HG02759 (cell line): Measurements from ENCODE around the gene SLC35F3.

Experiments
- ATAC-seq: cut with Tn5 transposase; IDR thresholded peaks from one replicate; pipeline ENCODE4 v1.9.1; 2021; ENCODE audit warnings: mild to moderate bottlenecking, moderate library complexity; ENCODE audit not compliant: unreplicated experiment

SLC35F3 gene

GRCh38 chr1:234019387-234019786 lies 114.9 kb downstream of the SLC35F3 start:
- no peak for ATAC-seq

DNA sequence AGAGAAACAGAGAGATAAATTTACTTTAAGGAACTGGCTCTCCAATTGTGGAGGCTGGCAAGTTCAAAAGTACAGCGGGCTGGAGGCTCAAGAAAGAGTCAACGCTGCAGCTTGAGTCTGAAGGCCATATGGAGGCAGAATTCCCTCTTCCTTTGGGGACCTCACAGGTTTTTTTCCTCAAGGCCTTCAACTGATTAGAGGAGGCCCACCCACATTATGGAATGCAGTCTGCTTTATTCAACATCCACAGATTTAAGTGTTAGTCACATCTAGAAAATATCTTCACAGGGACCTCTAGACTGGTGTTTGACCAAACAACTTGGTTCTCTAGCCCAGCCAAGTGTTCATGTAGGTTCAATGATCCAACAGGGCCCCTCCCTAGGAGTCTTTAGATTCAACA lies 117.8 kb downstream of the SLC35F3 start:
- no peak for ATAC-seq

- no peak for ATAC-seq
Measured at GRCh38 chr1:234039603-234040002, 135.1 kb downstream of the SLC35F3 start.

DNA sequence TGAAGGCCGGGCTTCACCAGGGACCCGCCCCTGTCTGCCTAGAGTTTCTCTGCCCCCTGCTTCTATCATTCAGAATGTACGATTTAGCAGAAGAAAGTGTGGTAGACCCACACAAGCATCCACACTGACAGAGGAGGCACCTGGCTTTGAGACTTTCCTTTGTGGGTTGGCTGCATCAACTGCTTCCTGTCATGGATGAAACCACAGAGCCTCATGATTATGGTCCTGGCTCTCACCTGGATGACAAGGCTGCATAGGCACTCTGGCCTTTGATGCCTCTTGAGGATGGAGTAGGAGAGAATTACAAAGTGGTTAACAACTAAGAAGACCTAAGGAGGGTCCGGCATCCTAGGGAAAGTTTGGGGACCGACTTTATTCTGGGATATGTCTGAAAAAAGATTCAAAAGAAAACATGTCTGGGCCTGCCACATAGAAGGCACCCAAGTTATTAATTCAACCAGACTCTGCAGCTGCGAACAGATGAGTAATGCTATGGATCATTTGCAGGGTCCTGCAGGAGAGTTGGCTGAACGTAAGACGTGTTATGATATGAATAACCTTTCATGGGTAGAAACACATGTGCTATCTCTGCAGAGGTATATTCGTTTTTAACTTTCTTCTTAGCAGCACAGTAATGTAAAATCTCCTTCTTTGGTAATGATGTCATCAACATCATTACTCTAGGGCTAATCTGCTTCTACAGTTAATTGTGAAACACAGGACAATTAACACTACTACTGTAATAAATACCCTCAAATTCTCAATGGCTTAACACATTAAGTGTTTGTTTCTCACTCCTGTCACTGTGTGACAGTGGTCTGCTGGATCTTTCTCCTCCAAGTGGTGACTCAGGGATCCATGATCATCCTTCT lies 136.2 kb downstream of the SLC35F3 start:
- no peak for ATAC-seq

DNA sequence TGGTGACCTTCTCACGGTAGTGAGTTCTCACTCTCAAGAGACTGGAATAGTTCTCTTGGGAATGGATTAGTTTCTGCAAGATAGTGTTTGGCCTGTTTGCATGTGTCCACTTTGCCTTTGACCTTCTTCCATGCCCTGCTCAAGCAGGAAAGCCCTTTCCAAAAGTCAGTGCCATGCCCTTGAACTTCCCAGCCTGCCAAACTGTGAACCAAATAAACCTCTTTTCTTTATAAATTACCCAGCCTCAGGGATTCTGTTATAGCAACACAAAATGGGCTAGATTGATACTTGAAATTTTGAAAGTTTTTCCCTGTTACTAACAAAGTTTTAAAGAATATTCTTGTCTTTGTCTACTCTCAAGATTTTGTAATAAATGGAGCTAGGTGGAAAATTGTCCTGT lies 139.6 kb downstream of the SLC35F3 start:
- no peak for ATAC-seq

DNA sequence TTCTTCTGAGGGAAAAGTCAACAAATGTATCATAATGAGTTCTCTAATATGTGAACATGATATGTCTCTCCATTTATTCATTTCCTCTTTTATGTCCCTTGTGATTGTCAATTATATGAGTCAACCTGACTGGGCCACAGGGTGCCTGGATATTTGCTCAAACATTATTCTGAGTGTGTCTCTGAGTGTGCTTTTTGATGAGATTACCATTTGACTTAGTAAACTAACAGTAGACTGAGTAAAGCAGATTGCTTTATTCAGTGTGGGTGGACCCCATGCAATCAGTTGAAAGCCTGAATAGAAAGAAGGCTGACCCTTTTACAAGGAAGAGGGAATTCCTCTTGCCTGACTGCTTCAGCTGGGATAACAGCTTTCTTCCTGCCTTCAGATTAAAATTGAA lies 142.6 kb downstream of the SLC35F3 start:
- ATAC-seq = no peak

- ATAC-seq = no peak
Measured at GRCh38 chr1:234062166-234062565, 157.7 kb downstream of the SLC35F3 start.

- ATAC-seq = no peak
Measured at GRCh38 chr1:234065794-234066447, 161.4 kb downstream of the SLC35F3 start.

DNA sequence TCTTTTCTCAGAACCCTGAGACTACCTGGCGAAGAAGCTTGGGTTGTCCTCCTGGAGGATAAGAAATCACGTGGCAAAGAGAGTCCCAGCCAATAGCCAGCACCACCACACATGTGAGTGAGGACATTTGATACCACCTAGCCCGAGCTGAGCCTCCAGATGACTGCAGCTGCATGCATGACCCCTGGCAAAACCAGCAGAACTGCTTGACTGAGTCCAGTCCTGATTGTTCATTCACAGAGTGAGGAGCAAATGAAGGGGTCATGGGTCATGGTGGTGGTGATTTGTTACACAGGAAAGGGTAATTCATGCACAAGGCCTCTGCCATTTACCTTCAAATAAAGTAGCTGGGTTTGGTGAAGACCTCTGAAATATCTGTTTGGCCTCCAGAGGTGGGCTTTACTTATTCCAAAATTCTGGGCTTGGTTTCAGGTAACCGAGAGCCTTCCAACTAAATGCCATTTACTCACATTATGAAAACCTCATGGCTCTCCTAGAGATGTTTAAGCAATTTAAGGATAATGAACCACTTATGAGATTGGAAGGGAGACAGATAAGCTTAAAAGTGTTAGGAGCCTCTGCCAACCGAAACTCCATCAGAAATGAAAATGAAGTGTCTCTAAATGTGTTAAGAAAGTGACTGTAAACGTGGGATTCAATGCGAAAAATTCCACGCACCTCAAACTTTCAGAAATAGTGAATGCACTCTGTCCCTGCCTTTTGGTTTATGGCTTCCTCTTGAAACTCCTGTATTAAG lies 163.3 kb downstream of the SLC35F3 start:
- no peak for ATAC-seq

DNA sequence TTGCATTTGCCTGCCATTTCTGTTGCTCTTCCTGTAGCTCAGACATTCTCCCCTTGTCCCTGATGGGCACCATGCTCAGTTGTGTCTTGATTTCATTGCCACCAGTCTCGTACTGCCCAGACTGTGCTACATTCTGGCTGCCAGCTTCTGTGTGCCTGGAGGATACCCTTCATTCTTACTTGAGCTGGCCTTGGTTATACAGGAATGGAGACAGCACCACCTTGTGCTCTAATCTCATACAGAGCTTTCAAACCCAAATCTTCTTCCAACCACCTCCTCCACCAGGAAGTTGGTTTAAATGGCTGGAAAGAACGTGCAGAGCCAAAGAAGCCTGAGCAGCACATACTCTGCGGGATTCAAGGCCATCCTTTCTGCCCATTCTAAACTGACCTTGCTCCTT lies 165.3 kb downstream of the SLC35F3 start:
- no peak for ATAC-seq

DNA sequence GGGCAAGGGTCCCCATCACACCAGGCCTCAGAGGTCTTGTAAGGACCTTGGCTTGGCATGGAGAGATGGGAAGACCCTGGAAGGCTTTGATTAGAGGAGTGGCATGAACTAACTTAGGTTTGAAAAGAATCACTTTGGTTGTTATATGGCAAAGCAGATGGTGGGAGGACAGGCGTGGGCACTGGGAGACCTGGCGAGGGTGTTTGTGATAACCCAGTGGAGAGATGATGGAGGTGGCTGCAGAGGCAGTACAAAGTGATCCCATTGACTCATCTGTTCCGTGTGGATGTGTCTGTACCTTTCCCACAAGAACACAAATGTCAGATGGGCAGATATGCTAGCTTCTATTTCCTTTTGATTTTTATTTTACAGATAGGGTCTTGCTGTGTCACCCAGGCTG lies 168.3 kb downstream of the SLC35F3 start:
- no peak for ATAC-seq

DNA sequence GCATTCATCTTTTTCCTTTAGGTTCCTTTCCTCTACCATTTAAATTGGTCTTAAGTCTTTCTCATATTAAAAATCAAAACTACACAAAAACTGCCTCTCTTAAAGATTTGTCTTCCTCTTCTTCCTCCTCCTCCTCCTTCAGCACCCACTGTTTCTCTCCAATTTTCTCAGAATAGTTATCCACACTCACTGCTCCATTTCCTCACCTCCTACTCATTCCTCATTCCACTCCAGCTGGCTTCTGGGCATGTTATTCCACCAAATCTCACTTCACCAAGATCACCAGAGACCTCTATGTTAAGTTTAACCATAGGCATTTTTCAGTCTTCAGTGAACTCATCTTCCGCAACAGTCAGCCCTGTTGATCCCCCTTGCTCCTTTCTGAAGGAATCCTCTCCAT lies 173.7 kb downstream of the SLC35F3 start:
- no peak for ATAC-seq

DNA sequence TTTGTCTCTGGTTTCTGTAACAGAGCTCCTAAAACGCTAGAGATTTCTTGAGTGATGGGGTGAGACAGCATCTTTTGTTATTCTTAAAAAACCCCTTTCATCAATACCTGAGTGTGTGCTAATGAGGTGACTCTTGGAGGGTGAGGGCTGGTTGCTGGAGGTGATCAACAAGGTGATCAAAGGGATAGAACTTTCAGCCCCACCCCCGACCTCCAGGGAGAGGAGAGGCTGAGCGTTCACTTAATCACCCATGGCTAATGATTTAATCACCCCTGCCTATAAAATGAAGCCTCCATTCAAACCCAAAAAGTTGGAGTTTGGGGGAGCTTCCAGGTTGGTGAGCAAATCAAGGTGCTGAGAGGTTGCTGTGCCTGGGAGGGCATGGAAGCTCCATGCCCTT lies 175.4 kb downstream of the SLC35F3 start:
- no peak for ATAC-seq

- no peak for ATAC-seq
Measured at GRCh38 chr1:234083460-234083859, 179.0 kb downstream of the SLC35F3 start.

DNA sequence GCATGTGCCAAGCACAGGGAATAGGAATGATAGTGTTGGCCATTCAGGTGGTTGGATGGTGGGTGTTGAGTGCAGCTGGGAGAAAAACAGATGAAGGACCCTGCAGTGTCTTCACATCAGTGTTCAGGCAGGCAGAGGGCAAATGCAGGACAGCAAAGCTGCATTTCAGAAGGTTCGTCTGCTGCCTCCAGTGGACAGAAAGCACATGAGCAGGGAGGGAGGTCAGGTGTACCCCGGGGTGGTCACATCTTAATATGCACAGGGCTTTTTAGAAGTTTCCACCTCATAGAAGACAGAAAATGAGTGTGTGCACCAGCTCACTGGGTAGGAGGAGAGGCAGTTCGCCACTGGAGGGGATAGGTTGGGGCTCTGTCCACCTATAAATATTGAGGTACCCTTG lies 184.9 kb downstream of the SLC35F3 start:
- no peak for ATAC-seq

- no peak for ATAC-seq
Measured at GRCh38 chr1:234090212-234091064, 186.0 kb downstream of the SLC35F3 start.

GRCh38 chr1:234091065-234091401 lies 186.6 kb downstream of the SLC35F3 start:
- no peak for ATAC-seq

DNA sequence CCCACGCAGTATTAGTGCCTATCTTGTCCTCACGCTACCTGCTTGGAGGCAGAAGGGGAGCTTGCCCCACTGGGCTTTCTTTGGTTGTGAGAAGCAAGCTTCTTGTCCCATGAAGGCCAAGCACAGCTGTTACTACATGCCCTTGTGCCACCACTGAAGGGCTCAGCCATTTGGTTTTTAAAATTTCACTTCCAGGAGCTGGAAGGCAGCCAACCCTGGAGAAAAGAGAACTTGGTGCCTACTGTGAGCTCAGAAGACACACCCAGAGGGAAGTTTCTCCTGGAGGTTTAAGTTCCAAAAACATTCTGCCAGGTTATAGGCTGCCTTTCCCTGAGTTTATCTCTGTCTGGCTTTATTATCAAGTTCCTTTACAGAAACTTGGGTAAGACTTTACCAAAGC lies 187.4 kb downstream of the SLC35F3 start:
- no peak for ATAC-seq

GRCh38 chr1:234093107-234093506 lies 188.6 kb downstream of the SLC35F3 start:
- no peak for ATAC-seq

DNA sequence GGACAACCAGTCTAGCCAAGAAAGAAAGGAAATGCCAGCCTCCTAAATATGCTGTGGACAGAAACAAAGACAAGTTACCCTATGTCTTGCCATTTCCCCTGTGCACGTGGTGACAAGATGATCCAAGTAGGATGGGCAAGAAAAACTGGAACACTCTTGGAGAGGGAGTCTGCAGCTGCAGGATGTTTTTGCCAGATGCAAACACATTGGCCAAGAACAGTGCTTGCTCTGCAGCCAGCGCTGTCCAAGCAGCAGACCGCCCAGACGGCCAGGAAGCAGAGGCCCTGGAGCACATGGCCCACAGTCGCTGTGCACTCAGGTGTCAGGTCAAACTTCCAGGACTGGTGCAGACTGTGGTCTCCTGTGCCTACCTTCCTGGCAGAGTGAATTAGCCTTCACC lies 189.3 kb downstream of the SLC35F3 start:
- no peak for ATAC-seq

GRCh38 chr1:234094172-234094571 lies 189.7 kb downstream of the SLC35F3 start:
- ATAC-seq = no peak
